NCI-H2107 (cell line): ENCODE measurements around the gene TMEM132C.

ENCODE experiments used
- DNase-seq: peaks from one replicate; lab custom pipeline; 2025; lab: John Stamatoyannopoulos, UW

TMEM132C gene

DNA sequence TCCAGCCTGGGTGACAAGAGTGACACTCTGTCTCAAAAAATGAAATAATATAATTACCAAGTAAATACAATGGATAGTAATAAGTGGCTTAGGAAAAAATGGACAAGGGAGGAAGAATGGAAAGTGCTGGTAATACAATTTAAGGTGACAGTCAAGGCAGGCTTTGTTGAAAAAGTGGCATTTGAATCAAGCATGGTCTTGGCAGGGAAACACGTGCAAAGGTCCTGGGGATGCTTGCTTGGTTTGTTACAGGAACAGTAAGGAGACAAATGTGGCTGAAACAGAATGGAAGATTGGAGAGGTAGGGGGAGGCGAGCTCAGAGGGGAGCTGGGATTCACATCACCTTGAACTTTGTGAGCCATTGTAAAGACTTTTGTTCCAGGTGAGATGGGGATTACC is 153.2 kb downstream of the TMEM132C start:
- no peak for DNase-seq

DNA sequence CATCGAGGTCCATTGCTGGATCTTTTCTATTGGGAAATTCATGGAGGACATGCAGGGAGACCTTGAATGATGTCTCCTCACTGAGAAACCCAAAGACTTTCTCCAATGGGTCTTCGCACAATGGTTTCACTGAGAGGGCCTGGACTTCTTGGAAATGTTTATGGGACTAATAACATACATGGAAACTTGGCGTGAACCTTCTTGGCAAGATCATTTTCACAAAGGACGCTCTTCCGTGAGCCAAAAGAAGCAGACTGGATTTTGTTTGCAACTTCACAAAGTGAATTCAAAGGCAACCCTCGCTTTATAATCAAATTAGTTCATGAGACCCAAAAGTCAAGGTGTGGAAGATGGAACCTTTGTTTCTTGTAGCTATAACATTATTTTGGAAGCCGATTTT is 154.4 kb downstream of the TMEM132C start:
- no peak for DNase-seq

DNA sequence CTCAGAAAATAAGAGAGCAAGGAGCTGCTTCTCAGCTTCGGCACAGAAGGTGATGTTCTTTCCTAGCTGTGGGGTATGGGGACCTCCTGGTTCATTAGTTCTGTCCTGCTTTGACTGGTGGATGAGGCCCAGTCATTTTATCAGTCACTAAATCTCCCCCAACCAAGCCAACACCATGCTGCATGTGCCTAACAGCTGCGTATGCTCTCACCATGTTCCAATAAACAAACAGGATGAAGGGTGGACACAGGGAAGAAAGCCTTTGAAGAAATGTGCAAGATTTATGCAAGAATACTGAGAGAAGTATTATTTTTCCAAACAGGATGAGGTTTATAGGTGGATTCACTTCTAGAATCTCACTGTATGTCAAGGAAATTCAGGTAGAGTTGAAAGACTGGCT is 156.2 kb downstream of the TMEM132C start:
- no peak for DNase-seq

GRCh38 chr12:128424931-128425431 is 158.0 kb downstream of the TMEM132C start:
- no peak for DNase-seq

GRCh38 chr12:128425666-128426331 is 158.8 kb downstream of the TMEM132C start:
- no peak for DNase-seq

DNA sequence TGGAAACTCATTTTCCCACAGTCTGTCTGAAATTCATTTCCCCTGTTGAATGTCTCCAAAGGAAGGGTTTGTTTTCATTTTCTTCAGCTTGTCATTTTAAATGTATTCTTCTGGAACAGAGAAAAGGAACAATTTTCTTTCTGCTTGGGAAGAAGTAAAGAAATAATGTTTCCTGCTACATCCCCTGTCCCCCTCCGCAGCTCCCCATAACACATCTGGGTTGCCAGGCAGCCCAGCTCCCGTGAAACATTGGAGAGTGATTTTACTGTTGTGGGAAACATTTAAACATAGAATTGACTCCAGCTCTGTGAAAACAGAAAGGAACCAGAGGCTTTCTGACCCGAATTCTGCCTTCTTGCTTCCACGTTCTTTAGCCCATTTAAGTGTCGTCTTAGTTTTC is 159.5 kb downstream of the TMEM132C start:
- no peak for DNase-seq

DNA sequence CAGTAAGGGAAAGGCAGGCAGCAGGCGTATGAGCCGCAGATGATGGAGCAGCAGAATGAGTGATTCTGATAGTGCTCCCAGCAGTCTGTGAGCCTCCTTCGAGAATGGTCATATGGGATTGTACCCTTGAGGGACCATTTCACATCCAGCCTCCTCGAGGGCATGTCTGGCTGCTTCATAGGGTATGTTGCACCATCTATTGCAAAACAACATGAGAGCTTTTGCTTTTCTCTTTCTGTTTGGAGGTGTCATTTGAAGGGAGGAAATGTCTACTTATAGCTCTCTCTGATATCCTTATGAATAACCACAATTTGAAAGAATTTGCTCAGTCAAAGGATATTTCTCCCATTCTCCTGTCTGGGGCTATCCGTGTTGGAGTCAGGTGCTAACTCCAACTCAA is 172.8 kb downstream of the TMEM132C start:
- DNase-seq = no peak

GRCh38 chr12:128442096-128442495 is 175.1 kb downstream of the TMEM132C start:
- no peak for DNase-seq

DNA sequence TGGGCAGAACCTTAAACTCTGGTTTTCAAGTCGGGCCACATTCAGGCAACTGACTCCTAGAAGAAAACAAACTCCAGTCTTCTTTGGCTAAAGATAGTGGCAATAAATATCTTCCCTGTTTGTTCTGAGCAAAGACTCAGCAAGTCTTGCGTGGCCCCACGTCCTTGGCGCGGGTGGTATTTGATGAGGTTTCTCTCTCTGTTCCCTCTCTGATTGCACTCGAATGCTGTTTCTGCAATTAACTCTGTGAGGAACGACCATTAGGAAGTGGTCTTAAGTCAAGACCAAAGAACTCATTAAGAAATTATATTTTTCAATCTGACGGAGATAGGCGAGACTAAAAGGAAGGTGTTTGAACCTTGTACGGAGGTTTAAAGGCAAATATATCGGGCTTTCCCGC is 177.6 kb downstream of the TMEM132C start:
- no peak for DNase-seq

GRCh38 chr12:128445415-128446127 is 178.6 kb downstream of the TMEM132C start:
- peak; percentile 22 for DNase-seq

DNA sequence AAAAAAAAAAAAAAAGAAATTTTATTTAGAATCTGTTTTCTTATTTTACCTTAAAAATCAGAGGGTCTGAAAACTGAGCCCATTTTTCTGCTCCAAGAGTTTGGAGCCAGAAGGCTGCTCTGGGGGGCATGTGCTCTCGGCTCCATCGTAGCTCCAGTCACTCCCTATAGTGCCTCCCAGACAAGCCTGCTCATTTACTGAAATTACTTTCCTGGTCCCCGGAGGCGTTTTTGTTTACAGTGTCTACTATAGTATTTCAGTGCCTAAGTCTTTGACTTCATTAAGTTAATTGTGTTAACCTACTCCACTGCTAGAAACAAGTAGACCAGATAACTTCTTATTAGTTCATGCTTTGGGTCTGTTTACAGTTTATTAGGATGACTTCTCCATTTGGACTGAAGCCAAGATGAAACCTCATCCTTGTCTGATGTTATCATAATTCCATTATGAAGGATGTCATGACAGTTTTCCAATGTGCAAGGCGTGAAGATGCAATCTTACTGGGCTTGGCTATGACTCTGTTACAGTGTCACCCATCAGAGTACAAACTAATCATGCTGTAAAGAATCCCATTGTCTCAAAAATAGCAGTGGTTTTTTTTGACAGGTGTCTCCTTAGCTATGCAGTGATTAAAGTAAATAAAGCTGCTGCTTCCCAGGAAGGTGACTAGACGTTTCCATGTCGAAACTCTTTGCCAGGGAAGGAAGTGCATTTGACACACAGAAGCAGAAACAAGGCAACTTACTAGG is 182.3 kb downstream of the TMEM132C start:
- DNase-seq = peak; percentile 51

GRCh38 chr12:128450810-128451209 is 183.8 kb downstream of the TMEM132C start:
- DNase-seq = no peak

- DNase-seq = no peak
Measured at GRCh38 chr12:128455851-128456250, 188.9 kb downstream of the TMEM132C start.

DNA sequence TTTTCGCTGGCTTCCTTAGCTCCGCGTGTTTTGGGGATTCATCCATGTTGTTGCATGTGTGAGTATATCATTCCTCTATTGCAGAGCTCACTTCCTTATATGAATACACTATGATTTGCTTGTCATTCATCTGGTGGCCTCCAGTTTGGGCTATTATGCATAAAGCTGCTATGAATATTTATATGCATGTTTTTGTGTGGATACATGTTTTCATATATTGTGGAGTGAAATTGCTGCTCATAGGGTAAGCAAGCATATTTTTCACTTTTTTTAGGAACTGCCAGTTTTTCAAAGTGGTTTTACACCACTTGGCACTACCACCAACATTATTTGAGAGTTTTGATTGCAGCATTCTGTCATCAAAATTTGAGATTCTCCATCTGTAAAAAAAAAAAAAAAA is 190.0 kb downstream of the TMEM132C start:
- DNase-seq = no peak

DNA sequence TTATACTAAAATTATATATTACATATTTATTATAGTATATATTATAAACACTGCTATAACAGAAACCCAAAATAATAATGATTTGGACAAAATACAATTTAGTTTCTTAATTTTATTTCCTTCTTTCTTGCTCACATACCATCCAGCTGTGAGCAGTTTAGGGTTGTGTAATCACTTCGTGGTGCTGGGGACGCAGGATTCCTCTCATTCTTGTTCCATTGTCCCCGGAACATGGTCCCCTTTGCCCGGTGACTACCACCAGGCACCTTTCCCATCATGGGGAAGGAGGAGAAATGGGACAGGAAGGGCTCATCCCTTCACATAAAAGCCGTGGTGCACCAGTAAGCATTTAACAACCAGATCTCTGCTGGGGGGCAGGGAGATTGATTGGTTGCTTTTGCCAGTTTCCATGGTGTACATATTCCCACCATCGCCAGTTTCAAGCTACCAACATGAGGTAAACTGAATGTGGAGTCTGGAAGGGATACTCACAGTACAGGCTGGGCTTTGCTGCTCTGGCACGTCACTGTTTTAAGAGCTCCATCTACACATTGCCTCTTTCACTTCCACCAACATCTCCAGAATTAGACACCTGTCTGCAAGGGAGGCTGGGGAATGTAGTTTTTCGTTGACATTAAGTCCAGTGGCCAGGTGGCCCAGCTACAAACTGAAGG is 191.5 kb downstream of the TMEM132C start:
- DNase-seq = no peak

DNA sequence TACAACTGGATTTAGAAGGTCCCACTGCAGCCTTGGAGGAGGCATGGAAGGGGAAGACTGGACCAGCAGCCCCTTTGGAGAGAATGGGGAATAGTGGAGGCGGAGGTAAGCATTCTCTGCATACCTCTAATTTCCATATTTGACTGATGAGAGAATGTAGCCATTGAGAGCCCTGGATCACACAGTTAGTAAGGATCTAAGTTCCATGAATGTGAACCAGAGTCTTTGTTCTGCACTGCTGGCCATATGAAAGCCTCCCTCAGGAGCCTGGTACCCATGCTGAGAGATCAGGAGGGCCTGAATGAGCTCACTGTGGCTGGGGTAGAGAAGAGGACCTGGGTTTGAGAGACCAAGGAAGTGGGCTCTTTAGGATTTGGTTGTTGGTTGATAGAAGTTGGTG is 192.1 kb downstream of the TMEM132C start:
- no peak for DNase-seq

- DNase-seq = no peak
Measured at GRCh38 chr12:128463881-128464280, 196.9 kb downstream of the TMEM132C start.

- DNase-seq = no peak
Measured at GRCh38 chr12:128467882-128468281, 200.9 kb downstream of the TMEM132C start.

DNA sequence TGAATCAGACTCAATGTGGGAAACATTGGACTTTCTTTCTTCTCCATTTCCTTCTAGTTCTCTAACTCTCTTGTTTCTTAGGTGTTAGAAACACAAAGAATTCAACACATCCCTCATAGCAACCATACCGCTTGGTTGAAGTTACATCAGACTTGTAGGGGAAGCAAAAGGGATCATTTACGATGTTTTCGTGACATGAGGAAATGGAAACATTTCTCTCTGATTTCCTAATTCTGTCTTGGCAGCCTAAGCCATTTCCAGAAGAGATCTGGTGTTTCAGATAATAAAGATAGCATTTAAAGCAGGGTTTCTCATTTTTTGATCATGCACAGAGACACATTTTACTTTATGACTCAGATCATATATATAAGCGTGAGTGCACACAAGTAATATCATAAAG is 202.0 kb downstream of the TMEM132C start:
- no peak for DNase-seq

DNA sequence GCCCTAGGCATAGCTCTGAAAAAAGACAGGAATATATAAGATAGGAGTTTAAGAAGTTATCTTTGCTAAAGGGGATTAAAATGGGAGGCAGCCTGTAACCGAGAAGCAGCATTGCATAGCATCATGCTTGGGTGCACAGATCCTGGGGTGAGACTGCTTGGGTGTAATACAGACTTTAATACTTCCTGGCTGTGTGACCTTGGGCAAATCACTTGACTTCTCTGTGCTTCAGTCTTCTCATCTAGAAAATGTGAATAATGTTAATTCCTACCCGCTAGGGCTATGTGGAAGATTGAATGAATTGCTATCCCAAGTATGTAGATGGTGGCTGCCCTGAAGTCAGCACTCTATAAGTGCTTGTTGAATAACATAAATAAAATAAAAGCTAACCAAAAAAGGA is 204.5 kb downstream of the TMEM132C start:
- DNase-seq = no peak

DNA sequence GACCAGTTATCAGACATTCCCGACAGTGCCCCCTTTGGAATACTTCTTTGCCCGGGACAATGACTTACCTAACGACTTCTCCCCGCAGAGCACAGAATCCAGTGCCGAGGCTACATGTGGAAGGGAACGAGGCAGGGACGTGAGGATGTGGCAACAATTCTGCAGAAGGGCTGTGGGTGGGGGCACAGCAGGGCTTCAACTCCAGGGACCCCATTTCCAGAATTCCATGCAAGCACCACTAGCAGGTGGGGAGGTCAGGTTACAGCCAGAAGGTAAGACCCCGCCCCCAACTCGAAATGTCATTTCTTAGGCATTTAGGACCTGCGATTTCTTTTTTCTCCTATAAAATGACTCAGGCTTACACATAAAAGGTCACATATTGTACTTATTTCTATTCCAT is 207.9 kb downstream of the TMEM132C start:
- no peak for DNase-seq

DNA sequence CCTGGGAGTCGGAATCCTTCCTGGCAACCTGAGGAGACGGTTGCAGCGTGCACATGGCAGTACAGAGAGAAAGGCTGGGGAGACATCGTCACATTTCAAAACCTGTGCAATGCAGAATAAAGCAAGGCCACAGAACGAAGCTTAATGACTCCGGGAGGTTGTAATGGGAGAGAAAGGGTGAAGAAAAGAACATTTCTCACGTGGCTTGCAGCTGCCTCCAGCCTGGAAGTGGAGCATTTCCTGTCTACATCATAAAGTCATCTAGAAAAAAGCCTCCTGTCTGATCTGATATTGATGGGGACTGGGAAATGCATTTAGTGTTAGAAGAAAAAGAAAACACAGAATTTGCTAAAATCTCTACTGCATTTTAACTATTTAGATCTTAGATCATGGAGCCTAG is 209.3 kb downstream of the TMEM132C start:
- no peak for DNase-seq
